Measurements from ENCODE around the gene ACSL5. TPM values are rescaled to one million over a fixed set of nuclear protein-coding genes. Genes with fewer than 3 reads are reported as not detected.

ACSL5 gene
- total and polyA plus RNA-seq, 2 experiments from 2014 or later = not detected

DNA sequence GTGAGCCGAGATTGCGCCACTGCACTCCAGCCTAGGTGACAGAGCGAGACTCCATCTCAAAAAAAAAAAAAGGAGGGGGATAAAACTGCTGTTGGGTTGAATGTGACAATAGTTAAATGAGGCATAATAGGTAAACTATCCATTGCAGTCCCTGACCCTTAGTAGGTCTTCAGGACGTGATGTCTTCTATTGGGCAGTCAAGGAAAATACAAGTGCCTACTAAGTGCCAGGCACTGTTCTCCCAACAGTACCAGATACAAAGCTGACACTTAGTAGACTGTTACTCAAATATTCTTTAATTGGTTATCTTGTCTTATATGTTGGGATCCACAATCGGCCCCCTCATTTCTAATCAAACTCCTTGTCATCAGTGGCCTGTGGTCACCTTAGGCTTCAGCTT, 27.1 kb upstream of the ACSL5 start (continued):
- TF ChIP-seq, protein P1, sequence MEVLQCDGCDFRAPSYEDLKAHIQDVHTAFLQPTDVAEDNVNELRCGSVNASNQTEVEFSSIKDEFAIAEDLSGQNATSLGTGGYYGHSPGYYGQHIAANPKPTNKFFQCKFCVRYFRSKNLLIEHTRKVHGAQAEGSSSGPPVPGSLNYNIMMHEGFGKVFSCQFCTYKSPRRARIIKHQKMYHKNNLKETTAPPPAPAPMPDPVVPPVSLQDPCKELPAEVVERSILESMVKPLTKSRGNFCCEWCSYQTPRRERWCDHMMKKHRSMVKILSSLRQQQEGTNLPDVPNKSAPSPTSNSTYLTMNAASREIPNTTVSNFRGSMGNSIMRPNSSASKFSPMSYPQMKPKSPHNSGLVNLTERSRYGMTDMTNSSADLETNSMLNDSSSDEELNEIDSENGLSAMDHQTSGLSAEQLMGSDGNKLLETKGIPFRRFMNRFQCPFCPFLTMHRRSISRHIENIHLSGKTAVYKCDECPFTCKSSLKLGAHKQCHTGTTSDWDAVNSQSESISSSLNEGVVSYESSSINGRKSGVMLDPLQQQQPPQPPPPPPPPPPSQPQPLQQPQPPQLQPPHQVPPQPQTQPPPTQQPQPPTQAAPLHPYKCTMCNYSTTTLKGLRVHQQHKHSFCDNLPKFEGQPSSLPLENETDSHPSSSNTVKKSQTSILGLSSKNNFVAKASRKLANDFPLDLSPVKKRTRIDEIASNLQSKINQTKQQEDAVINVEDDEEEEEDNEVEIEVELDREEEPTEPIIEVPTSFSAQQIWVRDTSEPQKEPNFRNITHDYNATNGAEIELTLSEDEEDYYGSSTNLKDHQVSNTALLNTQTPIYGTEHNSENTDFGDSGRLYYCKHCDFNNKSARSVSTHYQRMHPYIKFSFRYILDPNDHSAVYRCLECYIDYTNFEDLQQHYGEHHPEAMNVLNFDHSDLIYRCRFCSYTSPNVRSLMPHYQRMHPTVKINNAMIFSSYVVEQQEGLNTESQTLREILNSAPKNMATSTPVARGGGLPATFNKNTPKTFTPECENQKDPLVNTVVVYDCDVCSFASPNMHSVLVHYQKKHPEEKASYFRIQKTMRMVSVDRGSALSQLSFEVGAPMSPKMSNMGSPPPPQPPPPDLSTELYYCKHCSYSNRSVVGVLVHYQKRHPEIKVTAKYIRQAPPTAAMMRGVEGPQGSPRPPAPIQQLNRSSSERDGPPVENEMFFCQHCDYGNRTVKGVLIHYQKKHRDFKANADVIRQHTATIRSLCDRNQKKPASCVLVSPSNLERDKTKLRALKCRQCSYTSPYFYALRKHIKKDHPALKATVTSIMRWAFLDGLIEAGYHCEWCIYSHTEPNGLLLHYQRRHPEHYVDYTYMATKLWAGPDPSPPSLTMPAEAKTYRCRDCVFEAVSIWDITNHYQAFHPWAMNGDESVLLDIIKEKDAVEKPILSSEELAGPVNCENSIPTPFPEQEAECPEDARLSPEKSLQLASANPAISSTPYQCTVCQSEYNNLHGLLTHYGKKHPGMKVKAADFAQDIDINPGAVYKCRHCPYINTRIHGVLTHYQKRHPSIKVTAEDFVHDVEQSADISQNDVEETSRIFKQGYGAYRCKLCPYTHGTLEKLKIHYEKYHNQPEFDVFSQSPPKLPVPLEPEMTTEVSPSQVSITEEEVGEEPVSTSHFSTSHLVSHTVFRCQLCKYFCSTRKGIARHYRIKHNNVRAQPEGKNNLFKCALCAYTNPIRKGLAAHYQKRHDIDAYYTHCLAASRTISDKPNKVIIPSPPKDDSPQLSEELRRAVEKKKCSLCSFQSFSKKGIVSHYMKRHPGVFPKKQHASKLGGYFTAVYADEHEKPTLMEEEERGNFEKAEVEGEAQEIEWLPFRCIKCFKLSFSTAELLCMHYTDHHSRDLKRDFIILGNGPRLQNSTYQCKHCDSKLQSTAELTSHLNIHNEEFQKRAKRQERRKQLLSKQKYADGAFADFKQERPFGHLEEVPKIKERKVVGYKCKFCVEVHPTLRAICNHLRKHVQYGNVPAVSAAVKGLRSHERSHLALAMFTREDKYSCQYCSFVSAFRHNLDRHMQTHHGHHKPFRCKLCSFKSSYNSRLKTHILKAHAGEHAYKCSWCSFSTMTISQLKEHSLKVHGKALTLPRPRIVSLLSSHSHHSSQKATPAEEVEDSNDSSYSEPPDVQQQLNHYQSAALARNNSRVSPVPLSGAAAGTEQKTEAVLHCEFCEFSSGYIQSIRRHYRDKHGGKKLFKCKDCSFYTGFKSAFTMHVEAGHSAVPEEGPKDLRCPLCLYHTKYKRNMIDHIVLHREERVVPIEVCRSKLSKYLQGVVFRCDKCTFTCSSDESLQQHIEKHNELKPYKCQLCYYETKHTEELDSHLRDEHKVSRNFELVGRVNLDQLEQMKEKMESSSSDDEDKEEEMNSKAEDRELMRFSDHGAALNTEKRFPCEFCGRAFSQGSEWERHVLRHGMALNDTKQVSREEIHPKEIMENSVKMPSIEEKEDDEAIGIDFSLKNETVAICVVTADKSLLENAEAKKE (CRISPR knock-in tag; IDR thresholded peaks at IDR 0.05) = no peak

DNA sequence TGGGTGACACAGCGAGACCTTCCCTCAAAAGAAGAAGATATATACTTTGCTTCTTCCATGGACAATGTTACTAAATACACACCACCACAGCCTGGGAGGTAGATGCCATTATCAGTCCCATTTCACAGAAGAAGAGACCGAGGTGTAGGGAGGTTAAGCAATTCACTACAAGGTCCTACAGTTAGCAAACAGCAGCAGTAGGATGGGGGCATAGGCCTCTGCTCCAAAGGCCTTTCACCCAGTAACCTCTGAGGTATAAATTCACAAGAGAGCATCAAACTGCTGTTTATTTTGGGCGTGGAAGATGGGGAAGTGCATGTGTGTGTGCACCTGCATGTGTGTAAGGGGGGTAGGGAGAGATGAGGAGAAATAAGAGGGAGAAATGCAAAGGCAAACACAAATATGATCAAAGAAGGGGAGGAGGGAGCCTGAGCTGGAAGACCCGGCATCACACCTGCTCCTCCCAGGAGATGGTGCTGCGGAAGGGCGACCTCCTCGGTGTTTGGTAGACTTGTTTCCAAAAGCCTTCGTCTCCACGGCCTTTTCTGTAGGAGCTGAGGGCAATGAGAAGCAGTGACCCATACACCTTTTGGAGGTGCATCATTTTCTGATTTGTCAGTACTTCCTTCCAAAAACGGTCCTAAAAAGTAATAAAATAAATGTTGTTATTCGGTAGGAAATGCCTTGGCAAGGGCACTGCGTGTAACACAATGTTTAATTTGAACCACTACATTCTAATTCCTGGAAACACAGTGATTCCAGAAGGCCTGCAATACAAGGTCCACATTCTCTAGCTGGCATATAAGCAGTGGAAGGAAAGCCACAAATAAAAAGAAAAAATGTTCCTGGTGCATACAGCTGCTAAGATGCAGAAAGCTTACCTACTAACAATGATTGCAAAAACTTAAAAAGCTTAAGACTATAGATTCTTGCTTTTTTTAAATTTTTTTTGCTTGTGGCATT, 25.9 kb upstream of the ACSL5 start:
- Histone ChIP-seq H3F3A (replicated peaks; ENCODE audit: low read depth) (no peaks in the 10 kb centered on the region), H3K36me3 (ENCODE audit: insufficient read depth) (no peaks in the 10 kb centered on the region), H3K9me2 (ENCODE audit: insufficient read depth) (no peaks in the 10 kb centered on the region), H3K4me3 (no peak overlapping the region), H2AFZ (no peak overlapping the region), H3K4me2 (no peak overlapping the region), H3K79me2 (replicated peaks; ENCODE audit: insufficient read depth) (no peaks in the 10 kb centered on the region), H3K27ac (ENCODE audit: low read depth) (no peak overlapping the region), H4K20me1 (replicated peaks; ENCODE audit: insufficient read depth) (no peaks in the 10 kb centered on the region), H3K27me3 (ENCODE audit: insufficient read depth) (no peaks in the 10 kb centered on the region), H3K4me1 (ENCODE audit: insufficient read depth) (no peaks in the 10 kb centered on the region)
- Mint-ChIP-seq H3K9me3 (peaks cover 3% of the 10 kb centered on the region; the same call in 1 of the 3 replicates), H3K36me3 (ENCODE audit: low read depth) (no peaks in the 10 kb centered on the region), H3K4me3 (no peak overlapping the region), H3K4me1 (no peaks in the 10 kb centered on the region), H3K27ac (no peak overlapping the region), H3K27me3 (ENCODE audit: insufficient read depth, low read depth, poor library complexity) (peaks cover 1% of the 10 kb centered on the region)
- DNase-seq (ENCODE audit: low spot score) (no peak), ATAC-seq (no peak)
- TF ChIP-seq EZH2 (IDR thresholded peaks at IDR 0.05; ENCODE audit: low read depth, unreplicated experiment) (no peak), CREB1 (CRISPR knock-in tag; IDR thresholded peaks at IDR 0.05; ENCODE audit: low read depth) (no peak), STAT1 (IDR thresholded peaks at IDR 0.05; ENCODE audit: unreplicated experiment) (no peak), EZH2phosphoT487 (IDR thresholded peaks at IDR 0.05; ENCODE audit: unreplicated experiment) (no peak), ZNF331 (CRISPR knock-in tag; IDR thresholded peaks at IDR 0.05; ENCODE audit: low read depth) (no peak)
- TF ChIP-seq, protein P2, sequence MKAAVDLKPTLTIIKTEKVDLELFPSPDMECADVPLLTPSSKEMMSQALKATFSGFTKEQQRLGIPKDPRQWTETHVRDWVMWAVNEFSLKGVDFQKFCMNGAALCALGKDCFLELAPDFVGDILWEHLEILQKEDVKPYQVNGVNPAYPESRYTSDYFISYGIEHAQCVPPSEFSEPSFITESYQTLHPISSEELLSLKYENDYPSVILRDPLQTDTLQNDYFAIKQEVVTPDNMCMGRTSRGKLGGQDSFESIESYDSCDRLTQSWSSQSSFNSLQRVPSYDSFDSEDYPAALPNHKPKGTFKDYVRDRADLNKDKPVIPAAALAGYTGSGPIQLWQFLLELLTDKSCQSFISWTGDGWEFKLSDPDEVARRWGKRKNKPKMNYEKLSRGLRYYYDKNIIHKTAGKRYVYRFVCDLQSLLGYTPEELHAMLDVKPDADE (IDR thresholded peaks at IDR 0.05) = no peak
- TF ChIP-seq, protein P3, sequence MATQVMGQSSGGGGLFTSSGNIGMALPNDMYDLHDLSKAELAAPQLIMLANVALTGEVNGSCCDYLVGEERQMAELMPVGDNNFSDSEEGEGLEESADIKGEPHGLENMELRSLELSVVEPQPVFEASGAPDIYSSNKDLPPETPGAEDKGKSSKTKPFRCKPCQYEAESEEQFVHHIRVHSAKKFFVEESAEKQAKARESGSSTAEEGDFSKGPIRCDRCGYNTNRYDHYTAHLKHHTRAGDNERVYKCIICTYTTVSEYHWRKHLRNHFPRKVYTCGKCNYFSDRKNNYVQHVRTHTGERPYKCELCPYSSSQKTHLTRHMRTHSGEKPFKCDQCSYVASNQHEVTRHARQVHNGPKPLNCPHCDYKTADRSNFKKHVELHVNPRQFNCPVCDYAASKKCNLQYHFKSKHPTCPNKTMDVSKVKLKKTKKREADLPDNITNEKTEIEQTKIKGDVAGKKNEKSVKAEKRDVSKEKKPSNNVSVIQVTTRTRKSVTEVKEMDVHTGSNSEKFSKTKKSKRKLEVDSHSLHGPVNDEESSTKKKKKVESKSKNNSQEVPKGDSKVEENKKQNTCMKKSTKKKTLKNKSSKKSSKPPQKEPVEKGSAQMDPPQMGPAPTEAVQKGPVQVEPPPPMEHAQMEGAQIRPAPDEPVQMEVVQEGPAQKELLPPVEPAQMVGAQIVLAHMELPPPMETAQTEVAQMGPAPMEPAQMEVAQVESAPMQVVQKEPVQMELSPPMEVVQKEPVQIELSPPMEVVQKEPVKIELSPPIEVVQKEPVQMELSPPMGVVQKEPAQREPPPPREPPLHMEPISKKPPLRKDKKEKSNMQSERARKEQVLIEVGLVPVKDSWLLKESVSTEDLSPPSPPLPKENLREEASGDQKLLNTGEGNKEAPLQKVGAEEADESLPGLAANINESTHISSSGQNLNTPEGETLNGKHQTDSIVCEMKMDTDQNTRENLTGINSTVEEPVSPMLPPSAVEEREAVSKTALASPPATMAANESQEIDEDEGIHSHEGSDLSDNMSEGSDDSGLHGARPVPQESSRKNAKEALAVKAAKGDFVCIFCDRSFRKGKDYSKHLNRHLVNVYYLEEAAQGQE (IDR thresholded peaks at IDR 0.05; ENCODE audit: unreplicated experiment) = no peak

All from GM23338 (cell line).